ENCODE results near the gene SPTLC2. TPM values are rescaled to one million over a fixed set of nuclear protein-coding genes. Genes with fewer than 3 reads are reported as not detected.

Gene SPTLC2
- total and polyA plus RNA-seq, 2 of the 8 experiments (the other 6 are each of a cell fraction or from before 2014, with no cell fraction given): 8.9 to 35.1 TPM

DNA sequence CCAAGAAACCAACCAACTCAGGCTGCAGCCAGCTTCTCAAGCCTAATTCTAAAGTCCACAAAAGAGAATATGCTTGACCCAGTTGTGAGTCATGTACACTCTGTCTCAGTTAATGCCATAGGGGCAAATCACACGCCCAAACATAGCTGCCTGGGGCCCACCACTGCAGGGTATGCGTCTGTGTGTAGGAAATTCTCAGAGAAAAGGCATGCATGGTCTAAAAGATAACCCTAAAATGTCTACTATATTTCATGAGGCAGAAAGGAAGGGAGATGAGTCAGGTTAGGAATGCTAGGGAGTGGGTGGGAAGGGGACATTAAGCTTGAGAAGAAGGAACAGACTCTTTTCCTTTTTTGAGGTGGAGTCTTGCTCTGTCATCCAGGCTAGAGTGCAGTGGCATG lies 22.3 kb upstream of the SPTLC2 start:
- H4K20me1 ChIP-seq (replicated peaks in 1 of 2; ENCODE audit: control insufficient read depth in 1 of 2, insufficient read depth in 2 of 2, low read length in 2 of 2): no peaks in the 10 kb centered on the region
- H3K9ac ChIP-seq (replicated peaks in 1 of 4; ENCODE audit: extremely low read depth in 1 of 4, low read depth in 3 of 4, low read length in 3 of 4): no peak overlapping the region
- H4K8ac ChIP-seq (ENCODE audit: extremely low read depth, insufficient read depth, low read length): no peak overlapping the region
- H3K79me2 ChIP-seq (ENCODE audit: control insufficient read depth in 1 of 2, insufficient read depth in 2 of 2, low read length in 2 of 2): no peaks in the 10 kb centered on the region
- H2AFZ ChIP-seq (ENCODE audit: low read length): no peak overlapping the region
- H2AK5ac ChIP-seq (ENCODE audit: low read depth, low read length): no peak overlapping the region
- H4K91ac ChIP-seq (replicated peaks; ENCODE audit: insufficient read length, low read length): no peak overlapping the region
- no peak overlapping the region for H3K23ac ChIP-seq (ENCODE audit: insufficient read length)
- DNase-seq (ENCODE audit: low read depth in 1 of 2, low spot score in 2 of 2) (no peak), FAIRE-seq (no peak)
- no peak overlapping the region for H2BK12ac ChIP-seq (ENCODE audit: low read depth, low read length)
- no peak overlapping the region for H4K5ac ChIP-seq (ENCODE audit: insufficient read length, low read depth, low read length)
- no peak overlapping the region for H3K4ac ChIP-seq (replicated peaks; ENCODE audit: insufficient read length, low read depth, low read length)
- no peak overlapping the region for H3K4me2 ChIP-seq (ENCODE audit: insufficient read depth in 1 of 2, low read depth in 2 of 2, low read length in 2 of 2)
- H3K14ac ChIP-seq (ENCODE audit: insufficient read length): no peak overlapping the region
- H3K4me1 ChIP-seq (replicated peaks in 1 of 4; ENCODE audit: control insufficient read depth in 3 of 4, insufficient read depth in 4 of 4, low read length in 3 of 4): no peaks in the 10 kb centered on the region
- no peak overlapping the region for H2BK5ac ChIP-seq (ENCODE audit: low read depth, low read length)
- H2BK15ac ChIP-seq (ENCODE audit: low read length): no peak overlapping the region
- WGBS, 2 experiments (ENCODE audit: extremely low coverage in 1 of 2, insufficient coverage in 1 of 2, insufficient read length in 1 of 2, insufficient replicate concordance in 2 of 2, low coverage in 1 of 2, low lambda C conversion rate in 2 of 2, missing lambda C conversion rate in 1 of 2): 69% methylated on average over 2 of the region's 2 CpGs; no CpG with 5 or more reads in 1 of the 2 experiments
- CTCF ChIA-PET (ENCODE audit: partially characterized antibody): interaction anchor here (1.5 to 2.7 kb wide), 2 partner anchors 16 to 21 kb away, joined by 3 to 12 read pairs; no protein-coding TSS in a partner anchor
- no peak overlapping the region for H3K27ac ChIP-seq (ENCODE audit: low read depth, low read length)
- no peak overlapping the region for H3K4me3 ChIP-seq (ENCODE audit: extremely low read depth in 1 of 4, insufficient read depth in 2 of 4, low read depth in 3 of 4, low read length in 4 of 4)
- H3K36me3 ChIP-seq (ENCODE audit: control insufficient read depth in 2 of 4, insufficient read depth in 4 of 4, low read length in 3 of 4): no peaks in the 10 kb centered on the region
- H3K56ac ChIP-seq (replicated peaks; ENCODE audit: insufficient read length, low read depth, low read length): no peak overlapping the region
- no peak overlapping the region for H2BK120ac ChIP-seq (replicated peaks; ENCODE audit: low read depth, low read length)
- H3K27me3 ChIP-seq (replicated peaks in 1 of 4; ENCODE audit: control insufficient read depth in 3 of 4, extremely low read depth in 1 of 4, insufficient read depth in 3 of 4, low read length in 3 of 4): no peaks in the 10 kb centered on the region
- no peaks in the 10 kb centered on the region for H3K23me2 ChIP-seq (ENCODE audit: low read depth, low read length)
- no peak overlapping the region for H3K18ac ChIP-seq (ENCODE audit: extremely low read depth, low read length)
- H3K79me1 ChIP-seq (ENCODE audit: low read depth, low read length): no peaks in the 10 kb centered on the region
- peaks cover 15 to 21% of the 10 kb centered on the region in 2 experiments for H3K9me3 ChIP-seq (ENCODE audit: insufficient read depth in 2 of 2, low read depth in 1 of 2, low read length in 1 of 2)
- POLR2A ChIA-PET (ENCODE audit: partially characterized antibody): interaction anchor here (1.1 kb wide), 1 partner anchor 122 kb away, joined by 3 read pairs; no protein-coding TSS in a partner anchor
- H2BK20ac ChIP-seq (ENCODE audit: low read length): no peak overlapping the region
- TF ChIP-seq, protein P1, sequence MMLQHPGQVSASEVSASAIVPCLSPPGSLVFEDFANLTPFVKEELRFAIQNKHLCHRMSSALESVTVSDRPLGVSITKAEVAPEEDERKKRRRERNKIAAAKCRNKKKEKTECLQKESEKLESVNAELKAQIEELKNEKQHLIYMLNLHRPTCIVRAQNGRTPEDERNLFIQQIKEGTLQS (IDR thresholded peaks at IDR 0.05; ENCODE audit: insufficient read depth, low read depth, low read length): no peak
- TF ChIP-seq CBX8 (IDR thresholded peaks at IDR 0.05; ENCODE audit: borderline replicate concordance, low read depth, low read length): no peak
- TF ChIP-seq KDM4A (IDR thresholded peaks at IDR 0.05; ENCODE audit: low read depth, low read length, severe bottlenecking): no peak
- TF ChIP-seq, protein P2, sequence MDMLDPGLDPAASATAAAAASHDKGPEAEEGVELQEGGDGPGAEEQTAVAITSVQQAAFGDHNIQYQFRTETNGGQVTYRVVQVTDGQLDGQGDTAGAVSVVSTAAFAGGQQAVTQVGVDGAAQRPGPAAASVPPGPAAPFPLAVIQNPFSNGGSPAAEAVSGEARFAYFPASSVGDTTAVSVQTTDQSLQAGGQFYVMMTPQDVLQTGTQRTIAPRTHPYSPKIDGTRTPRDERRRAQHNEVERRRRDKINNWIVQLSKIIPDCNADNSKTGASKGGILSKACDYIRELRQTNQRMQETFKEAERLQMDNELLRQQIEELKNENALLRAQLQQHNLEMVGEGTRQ (IDR thresholded peaks at IDR 0.05; ENCODE audit: low read length): no peak
- TF ChIP-seq CEBPB (IDR thresholded peaks at IDR 0.05; ENCODE audit: low read depth, low read length): no peak
- no peak for TF ChIP-seq MAFK (IDR thresholded peaks at IDR 0.05; ENCODE audit: low read depth, low read length)
- no peak for TF ChIP-seq NANOG (IDR thresholded peaks at IDR 0.05; ENCODE audit: insufficient read depth, low read depth, low read length, poor library complexity, severe bottlenecking)
- no peak for TF ChIP-seq POU5F1 (IDR thresholded peaks at IDR 0.05; ENCODE audit: low read depth, low read length)
